ENCODE measurements around the gene ZNF385D. TPM values are rescaled to one million over a fixed set of nuclear protein-coding genes. Genes with fewer than 3 reads are reported as not detected.

The ZNF385D gene
- total RNA-seq, 1 experiment from 2014 or later: 5.9 TPM

- H3K4me3 ChIP-seq (ENCODE audit: low read length): no peak overlapping the region
- no peaks in the 10 kb centered on the region for H3K36me3 ChIP-seq (ENCODE audit: low read depth, low read length)
- DNase-seq (no peak), ATAC-seq (no peak)
- no peaks in the 10 kb centered on the region for H4K20me1 ChIP-seq (ENCODE audit: low read length)
- no peaks in the 10 kb centered on the region for H3K27me3 ChIP-seq (ENCODE audit: low read length)
- POLR2A ChIA-PET (ENCODE audit: unreplicated experiment): no interaction called here
- CTCF ChIA-PET: no interaction called here
- no TSS peak for BruUV-seq (replicated peaks)
- intact Hi-C loops (cut with micrococcal nuclease): no loop called here
- TF ChIP-seq EZH2phosphoT487 (IDR thresholded peaks at IDR 0.05; ENCODE audit: borderline replicate concordance, low read length) (no peak), EZH2 (IDR thresholded peaks at IDR 0.05; ENCODE audit: low read length, unreplicated experiment) (no peak), CTCF (conservative IDR thresholded peaks at IDR 0.05; ENCODE audit: low read depth, low read length) (no peak)
- H3K9me3 ChIP-seq (ENCODE audit: low read length): no peaks in the 10 kb centered on the region
- no peaks in the 10 kb centered on the region for H3K79me2 ChIP-seq (ENCODE audit: low read length)
- H2AFZ ChIP-seq (ENCODE audit: low read length): no peak overlapping the region
- no peak overlapping the region for H3K4me2 ChIP-seq (ENCODE audit: low read length)
- no peaks in the 10 kb centered on the region for H3F3A ChIP-seq (ENCODE audit: low read length, unreplicated experiment)
- no peaks in the 10 kb centered on the region for H3K4me1 ChIP-seq (ENCODE audit: insufficient read depth, low read length)
- no peak overlapping the region for H3K9ac ChIP-seq (ENCODE audit: low read length)
- H3K27ac ChIP-seq (ENCODE audit: low read length): no peak overlapping the region
- H3K9me2 ChIP-seq (replicated peaks; ENCODE audit: low read length): no peaks in the 10 kb centered on the region
Measured at GRCh38 chr3:21526461-21526860, 224.5 kb downstream of the ZNF385D start.

GRCh38 chr3:21524133-21524532 is 226.9 kb downstream of the ZNF385D start:
- no TSS peak for BruUV-seq (replicated peaks)
- TF ChIP-seq EZH2 (IDR thresholded peaks at IDR 0.05; ENCODE audit: low read length, unreplicated experiment) (no peak), CTCF (conservative IDR thresholded peaks at IDR 0.05; ENCODE audit: low read depth, low read length) (no peak), EZH2phosphoT487 (IDR thresholded peaks at IDR 0.05; ENCODE audit: borderline replicate concordance, low read length) (no peak)
- ATAC-seq: no peak
- Histone ChIP-seq H3K9me3 (ENCODE audit: low read length) (no peaks in the 10 kb centered on the region), H3F3A (ENCODE audit: low read length, unreplicated experiment) (no peaks in the 10 kb centered on the region), H3K9ac (ENCODE audit: low read length) (no peak overlapping the region), H3K27me3 (ENCODE audit: low read length) (no peaks in the 10 kb centered on the region), H3K9me2 (replicated peaks; ENCODE audit: low read length) (no peaks in the 10 kb centered on the region), H2AFZ (ENCODE audit: low read length) (no peak overlapping the region), H3K4me3 (ENCODE audit: low read length) (no peak overlapping the region), H3K4me1 (ENCODE audit: insufficient read depth, low read length) (no peaks in the 10 kb centered on the region), H3K4me2 (ENCODE audit: low read length) (no peak overlapping the region), H3K27ac (ENCODE audit: low read length) (no peak overlapping the region), H3K36me3 (ENCODE audit: low read depth, low read length) (no peaks in the 10 kb centered on the region), H4K20me1 (ENCODE audit: low read length) (no peaks in the 10 kb centered on the region), H3K79me2 (ENCODE audit: low read length) (no peaks in the 10 kb centered on the region)
- no peak for DNase-seq
- POLR2A ChIA-PET (ENCODE audit: unreplicated experiment): no interaction called here
- intact Hi-C loops (cut with micrococcal nuclease): no loop called here
- CTCF ChIA-PET: no interaction called here

- H3F3A ChIP-seq (ENCODE audit: low read length, unreplicated experiment): no peaks in the 10 kb centered on the region
- ChIA-PET POLR2A (ENCODE audit: unreplicated experiment) (no interaction called here), CTCF (no interaction called here)
- H3K9ac ChIP-seq (ENCODE audit: low read length): no peak overlapping the region
- H3K79me2 ChIP-seq (ENCODE audit: low read length): no peaks in the 10 kb centered on the region
- H3K4me1 ChIP-seq (ENCODE audit: insufficient read depth, low read length): no peaks in the 10 kb centered on the region
- TF ChIP-seq EZH2phosphoT487 (IDR thresholded peaks at IDR 0.05; ENCODE audit: borderline replicate concordance, low read length) (no peak), EZH2 (IDR thresholded peaks at IDR 0.05; ENCODE audit: low read length, unreplicated experiment) (no peak), CTCF (conservative IDR thresholded peaks at IDR 0.05; ENCODE audit: low read depth, low read length) (no peak)
- intact Hi-C loops (cut with micrococcal nuclease): no loop called here
- no peak overlapping the region for H3K4me3 ChIP-seq (ENCODE audit: low read length)
- ATAC-seq (no peak), DNase-seq (no peak)
- no peaks in the 10 kb centered on the region for H3K27me3 ChIP-seq (ENCODE audit: low read length)
- no TSS peak for BruUV-seq (replicated peaks)
- H4K20me1 ChIP-seq (ENCODE audit: low read length): no peaks in the 10 kb centered on the region
- no peaks in the 10 kb centered on the region for H3K36me3 ChIP-seq (ENCODE audit: low read depth, low read length)
- H2AFZ ChIP-seq (ENCODE audit: low read length): no peak overlapping the region
- H3K9me3 ChIP-seq (ENCODE audit: low read length): no peaks in the 10 kb centered on the region
- H3K27ac ChIP-seq (ENCODE audit: low read length): no peak overlapping the region
- no peaks in the 10 kb centered on the region for H3K9me2 ChIP-seq (replicated peaks; ENCODE audit: low read length)
- no peak overlapping the region for H3K4me2 ChIP-seq (ENCODE audit: low read length)
Measured at GRCh38 chr3:21520106-21520963, 230.7 kb downstream of the ZNF385D start.

All from PC-3 (cell line).